ENCODE data around the gene HOXC11.

Gene HOXC11

DNA sequence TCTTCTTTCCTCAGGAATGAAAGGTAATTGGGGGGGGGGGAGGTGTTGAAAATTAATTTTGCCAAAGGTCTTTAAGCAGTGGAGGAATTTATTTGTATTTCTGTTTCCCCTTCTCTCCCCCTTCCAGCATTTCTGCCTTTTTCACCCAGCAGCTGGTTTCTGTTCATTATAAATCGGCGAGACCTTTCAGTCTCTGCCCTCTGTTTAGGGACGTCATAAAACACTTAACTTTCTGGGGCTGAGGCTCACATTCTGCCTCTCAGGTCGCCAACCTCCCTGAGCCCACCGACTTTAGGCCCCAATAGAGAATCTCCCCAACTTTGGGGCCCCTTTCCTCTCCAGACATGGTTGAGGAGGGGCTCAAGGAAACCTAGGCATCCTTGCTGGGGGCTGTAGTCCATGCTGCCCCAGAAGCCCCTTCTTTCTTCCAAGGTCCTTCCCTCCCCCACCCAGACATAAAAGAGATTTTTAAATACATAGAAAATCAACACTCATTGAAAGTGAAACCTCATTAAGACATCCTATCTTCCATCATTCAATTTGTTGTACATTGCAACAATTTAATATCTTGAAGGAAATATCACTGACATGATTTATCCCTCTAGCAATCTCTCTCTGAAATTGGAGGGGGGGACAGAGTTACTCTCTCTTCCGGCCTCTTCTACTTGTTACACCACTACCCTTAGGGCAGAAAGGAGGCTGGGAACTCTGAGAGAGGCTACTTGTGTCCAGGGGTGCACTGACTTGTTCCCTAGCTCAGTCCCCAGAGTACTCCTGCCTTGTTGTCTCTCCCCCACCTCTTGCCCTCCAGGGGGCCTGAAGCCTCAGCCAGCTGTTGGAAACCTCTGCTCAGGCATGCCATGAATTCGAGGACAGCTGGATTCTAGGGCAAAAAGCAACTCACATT, 52.8 kb downstream of the HOXC11 start:
- DNase-seq (ENCODE audit: low read depth in 1 of 2, low spot score in 1 of 2): no peak
- H3K4me3 ChIP-seq (replicated peaks; ENCODE audit: insufficient read depth, low read length): no peak overlapping the region
- peaks cover 33% of the 10 kb centered on the region for H3K27me3 ChIP-seq (ENCODE audit: insufficient read depth, poor library complexity, severe bottlenecking)
- no peak overlapping the region for H3K27ac ChIP-seq (replicated peaks)
- TF ChIP-seq, protein P1, sequence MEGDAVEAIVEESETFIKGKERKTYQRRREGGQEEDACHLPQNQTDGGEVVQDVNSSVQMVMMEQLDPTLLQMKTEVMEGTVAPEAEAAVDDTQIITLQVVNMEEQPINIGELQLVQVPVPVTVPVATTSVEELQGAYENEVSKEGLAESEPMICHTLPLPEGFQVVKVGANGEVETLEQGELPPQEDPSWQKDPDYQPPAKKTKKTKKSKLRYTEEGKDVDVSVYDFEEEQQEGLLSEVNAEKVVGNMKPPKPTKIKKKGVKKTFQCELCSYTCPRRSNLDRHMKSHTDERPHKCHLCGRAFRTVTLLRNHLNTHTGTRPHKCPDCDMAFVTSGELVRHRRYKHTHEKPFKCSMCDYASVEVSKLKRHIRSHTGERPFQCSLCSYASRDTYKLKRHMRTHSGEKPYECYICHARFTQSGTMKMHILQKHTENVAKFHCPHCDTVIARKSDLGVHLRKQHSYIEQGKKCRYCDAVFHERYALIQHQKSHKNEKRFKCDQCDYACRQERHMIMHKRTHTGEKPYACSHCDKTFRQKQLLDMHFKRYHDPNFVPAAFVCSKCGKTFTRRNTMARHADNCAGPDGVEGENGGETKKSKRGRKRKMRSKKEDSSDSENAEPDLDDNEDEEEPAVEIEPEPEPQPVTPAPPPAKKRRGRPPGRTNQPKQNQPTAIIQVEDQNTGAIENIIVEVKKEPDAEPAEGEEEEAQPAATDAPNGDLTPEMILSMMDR (IDR thresholded peaks at IDR 0.05; ENCODE audit: insufficient read depth, low read length): no peak
- TF ChIP-seq SPI1 (IDR thresholded peaks at IDR 0.05; ENCODE audit: borderline replicate concordance, low read depth): no peak
- TF ChIP-seq, protein P2, sequence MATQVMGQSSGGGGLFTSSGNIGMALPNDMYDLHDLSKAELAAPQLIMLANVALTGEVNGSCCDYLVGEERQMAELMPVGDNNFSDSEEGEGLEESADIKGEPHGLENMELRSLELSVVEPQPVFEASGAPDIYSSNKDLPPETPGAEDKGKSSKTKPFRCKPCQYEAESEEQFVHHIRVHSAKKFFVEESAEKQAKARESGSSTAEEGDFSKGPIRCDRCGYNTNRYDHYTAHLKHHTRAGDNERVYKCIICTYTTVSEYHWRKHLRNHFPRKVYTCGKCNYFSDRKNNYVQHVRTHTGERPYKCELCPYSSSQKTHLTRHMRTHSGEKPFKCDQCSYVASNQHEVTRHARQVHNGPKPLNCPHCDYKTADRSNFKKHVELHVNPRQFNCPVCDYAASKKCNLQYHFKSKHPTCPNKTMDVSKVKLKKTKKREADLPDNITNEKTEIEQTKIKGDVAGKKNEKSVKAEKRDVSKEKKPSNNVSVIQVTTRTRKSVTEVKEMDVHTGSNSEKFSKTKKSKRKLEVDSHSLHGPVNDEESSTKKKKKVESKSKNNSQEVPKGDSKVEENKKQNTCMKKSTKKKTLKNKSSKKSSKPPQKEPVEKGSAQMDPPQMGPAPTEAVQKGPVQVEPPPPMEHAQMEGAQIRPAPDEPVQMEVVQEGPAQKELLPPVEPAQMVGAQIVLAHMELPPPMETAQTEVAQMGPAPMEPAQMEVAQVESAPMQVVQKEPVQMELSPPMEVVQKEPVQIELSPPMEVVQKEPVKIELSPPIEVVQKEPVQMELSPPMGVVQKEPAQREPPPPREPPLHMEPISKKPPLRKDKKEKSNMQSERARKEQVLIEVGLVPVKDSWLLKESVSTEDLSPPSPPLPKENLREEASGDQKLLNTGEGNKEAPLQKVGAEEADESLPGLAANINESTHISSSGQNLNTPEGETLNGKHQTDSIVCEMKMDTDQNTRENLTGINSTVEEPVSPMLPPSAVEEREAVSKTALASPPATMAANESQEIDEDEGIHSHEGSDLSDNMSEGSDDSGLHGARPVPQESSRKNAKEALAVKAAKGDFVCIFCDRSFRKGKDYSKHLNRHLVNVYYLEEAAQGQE (IDR thresholded peaks at IDR 0.05; ENCODE audit: insufficient replicate concordance, low read depth): no peak
- TF ChIP-seq POLR2AphosphoS5 (IDR thresholded peaks at IDR 0.05; ENCODE audit: low read depth): no peak
- no peak for TF ChIP-seq GABPA (IDR thresholded peaks at IDR 0.05; ENCODE audit: low read depth)

DNA sequence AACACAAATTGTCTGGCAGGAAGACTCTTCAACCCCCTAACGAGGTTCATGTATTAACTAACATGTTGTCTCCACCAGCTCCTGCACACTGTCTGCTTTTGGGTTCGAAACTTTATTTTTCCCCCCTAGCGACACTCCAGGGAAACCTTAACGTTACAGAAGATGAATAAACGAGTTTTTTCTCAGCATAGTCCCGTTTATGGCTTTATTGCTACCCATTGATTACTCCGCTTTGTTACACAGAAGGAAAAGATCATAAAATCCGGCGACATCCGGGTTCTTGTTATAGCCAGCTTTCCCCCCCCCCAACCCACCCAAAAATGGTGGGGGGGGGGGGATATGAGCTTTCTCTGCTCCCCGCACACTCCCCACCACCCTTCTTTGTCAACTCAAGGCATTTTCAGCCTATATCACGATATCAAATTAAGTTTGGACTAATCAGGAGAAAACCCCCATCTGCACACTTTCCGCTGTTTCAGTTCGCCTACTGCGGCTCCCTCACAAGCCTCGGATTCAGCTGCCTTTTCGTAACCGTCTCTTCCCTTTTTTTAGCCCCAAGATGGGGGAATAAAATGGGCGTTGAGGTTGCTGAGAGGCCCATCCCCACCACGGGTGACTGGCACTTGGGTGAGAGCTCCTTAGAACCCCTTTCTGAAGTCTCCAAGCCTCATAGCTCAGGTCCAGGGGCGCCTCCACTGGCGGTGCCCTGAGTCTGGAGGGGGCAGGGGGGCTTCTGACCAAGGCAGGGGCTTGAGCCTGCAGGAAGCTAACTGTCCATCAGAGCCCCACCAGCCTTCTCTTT, 53.9 kb downstream of the HOXC11 start:
- Histone ChIP-seq H3K27ac (replicated peaks) (no peak overlapping the region), H3K27me3 (ENCODE audit: insufficient read depth, poor library complexity, severe bottlenecking) (peaks cover 44% of the 10 kb centered on the region), H3K4me3 (replicated peaks; ENCODE audit: insufficient read depth, low read length) (no peak overlapping the region)
- TF ChIP-seq SPI1 (IDR thresholded peaks at IDR 0.05; ENCODE audit: borderline replicate concordance, low read depth): peak; percentile 15; the same call in 1 of the 2 replicates
- TF ChIP-seq POLR2AphosphoS5 (IDR thresholded peaks at IDR 0.05; ENCODE audit: low read depth): no peak
- DNase-seq (ENCODE audit: low read depth in 1 of 2, low spot score in 1 of 2): peak in 1 of 2 experiments; percentile 48

Small RNAs within 50 kb of the gene (microRNA-seq; reads per million reads assigned to microRNA genes)
- gene MIR196A2: 115 reads per million, percentile 71 among the genes with 10 or more reads in this experiment
